Measurements from ENCODE around the gene AP4B1.
"Not testable (repeated sequence)": the region's sequence is repeated elsewhere in the genome, so short reads cannot be mapped to it uniquely, and the experiment has no call there.

AP4B1 gene

GRCh38 chr1:113855630-113856400 lies 48.8 kb downstream of the AP4B1 start:
- DNase-seq: no peak

- DNase-seq: no peak
Measured at GRCh38 chr1:113854234-113854633, 50.4 kb downstream of the AP4B1 start.

- DNase-seq: not testable (repeated sequence)
Measured at GRCh38 chr1:113852694-113853093, 51.9 kb downstream of the AP4B1 start.

GRCh38 chr1:113850127-113850796 lies 54.3 kb downstream of the AP4B1 start:
- DNase-seq: no peak

- DNase-seq: no peak
Measured at GRCh38 chr1:113849072-113849471, 55.5 kb downstream of the AP4B1 start.

GRCh38 chr1:113846391-113847035 lies 58.1 kb downstream of the AP4B1 start:
- no peak for DNase-seq

Measured in activated CD4-positive, alpha-beta T cell treated with anti-CD3 and anti-CD28 coated beads for 4 hours (primary cell).